Measurements from ENCODE around the gene PPM1H. TPM values are rescaled to one million over a fixed set of nuclear protein-coding genes. Genes with fewer than 3 reads are reported as not detected.

The PPM1H gene
- total RNA-seq, 1 donor: 1.3 TPM

- H3K27me3 ChIP-seq (ENCODE audit: insufficient read depth, low read length): no peaks in the 10 kb centered on the region
These were observed 217.3 kb downstream of the PPM1H start for GRCh38 chr12:62717643-62718042.

GRCh38 chr12:62716866-62717525 is 218.0 kb downstream of the PPM1H start:
- no peaks in the 10 kb centered on the region for H3K27me3 ChIP-seq (ENCODE audit: insufficient read depth, low read length)
- H3K4me1 ChIP-seq (ENCODE audit: insufficient read depth, low read length): no peaks in the 10 kb centered on the region
- no peaks in the 10 kb centered on the region for H3K9me3 ChIP-seq (ENCODE audit: low read depth, low read length)
- no peak overlapping the region for H3K4me3 ChIP-seq (ENCODE audit: low read length)

More at GRCh38 chr12:62717643-62718042, 217.3 kb downstream of the PPM1H start:
- no peak overlapping the region for H3K4me3 ChIP-seq (ENCODE audit: low read length)
- H3K9me3 ChIP-seq (ENCODE audit: low read depth, low read length): no peaks in the 10 kb centered on the region
- no peaks in the 10 kb centered on the region for H3K4me1 ChIP-seq (ENCODE audit: insufficient read depth, low read length)

- Histone ChIP-seq H3K27me3 (ENCODE audit: insufficient read depth, low read length) (no peaks in the 10 kb centered on the region), H3K4me3 (ENCODE audit: low read length) (no peak overlapping the region), H3K9me3 (ENCODE audit: low read depth, low read length) (no peaks in the 10 kb centered on the region), H3K4me1 (ENCODE audit: insufficient read depth, low read length) (no peaks in the 10 kb centered on the region)
These were observed 218.9 kb downstream of the PPM1H start for GRCh38 chr12:62716037-62716436.

- H3K4me1 ChIP-seq (ENCODE audit: insufficient read depth, low read length): no peaks in the 10 kb centered on the region
- no peaks in the 10 kb centered on the region for H3K9me3 ChIP-seq (ENCODE audit: low read depth, low read length)
- no peak overlapping the region for H3K4me3 ChIP-seq (ENCODE audit: low read length)
- H3K27me3 ChIP-seq (ENCODE audit: insufficient read depth, low read length): no peaks in the 10 kb centered on the region
These were observed 219.9 kb downstream of the PPM1H start for GRCh38 chr12:62714774-62715721.

- Histone ChIP-seq H3K27me3 (ENCODE audit: insufficient read depth, low read length) (no peaks in the 10 kb centered on the region), H3K4me3 (ENCODE audit: low read length) (no peak overlapping the region), H3K9me3 (ENCODE audit: low read depth, low read length) (no peaks in the 10 kb centered on the region), H3K4me1 (ENCODE audit: insufficient read depth, low read length) (peaks cover 2% of the 10 kb centered on the region)
These were observed 220.7 kb downstream of the PPM1H start for GRCh38 chr12:62714181-62714773.

GRCh38 chr12:62713723-62714122 is 221.2 kb downstream of the PPM1H start:
- H3K9me3 ChIP-seq (ENCODE audit: low read depth, low read length): no peaks in the 10 kb centered on the region
- no peak overlapping the region for H3K4me3 ChIP-seq (ENCODE audit: low read length)
- H3K27me3 ChIP-seq (ENCODE audit: insufficient read depth, low read length): no peaks in the 10 kb centered on the region
- peaks cover 4% of the 10 kb centered on the region for H3K4me1 ChIP-seq (ENCODE audit: insufficient read depth, low read length)

GRCh38 chr12:62712681-62713573 is 222.0 kb downstream of the PPM1H start:
- peaks cover 4% of the 10 kb centered on the region for H3K4me1 ChIP-seq (ENCODE audit: insufficient read depth, low read length)
- H3K4me3 ChIP-seq (ENCODE audit: low read length): no peak overlapping the region
- H3K27me3 ChIP-seq (ENCODE audit: insufficient read depth, low read length): no peaks in the 10 kb centered on the region
- no peaks in the 10 kb centered on the region for H3K9me3 ChIP-seq (ENCODE audit: low read depth, low read length)

- Histone ChIP-seq H3K9me3 (ENCODE audit: low read depth, low read length) (no peaks in the 10 kb centered on the region), H3K4me1 (ENCODE audit: insufficient read depth, low read length) (peaks cover 4% of the 10 kb centered on the region), H3K4me3 (ENCODE audit: low read length) (no peak overlapping the region), H3K27me3 (ENCODE audit: insufficient read depth, low read length) (no peaks in the 10 kb centered on the region)
These were observed 223.2 kb downstream of the PPM1H start for GRCh38 chr12:62711631-62712241.

GRCh38 chr12:62709311-62709710 is 225.6 kb downstream of the PPM1H start:
- Histone ChIP-seq H3K27me3 (ENCODE audit: insufficient read depth, low read length) (no peaks in the 10 kb centered on the region), H3K4me3 (ENCODE audit: low read length) (no peak overlapping the region), H3K4me1 (ENCODE audit: insufficient read depth, low read length) (peaks cover 7% of the 10 kb centered on the region), H3K9me3 (ENCODE audit: low read depth, low read length) (no peaks in the 10 kb centered on the region)

- Histone ChIP-seq H3K27me3 (ENCODE audit: insufficient read depth, low read length) (no peaks in the 10 kb centered on the region), H3K9me3 (ENCODE audit: low read depth, low read length) (no peaks in the 10 kb centered on the region), H3K4me3 (ENCODE audit: low read length) (no peak overlapping the region), H3K4me1 (ENCODE audit: insufficient read depth, low read length) (peaks cover 16% of the 10 kb centered on the region)
These were observed 227.0 kb downstream of the PPM1H start for GRCh38 chr12:62707939-62708338.

GRCh38 chr12:62705846-62706245 is 229.1 kb downstream of the PPM1H start:
- H3K4me3 ChIP-seq (ENCODE audit: low read length): no peak overlapping the region

GRCh38 chr12:62703011-62703380 is 232.0 kb downstream of the PPM1H start:
- H3K4me3 ChIP-seq (ENCODE audit: low read length): no peak overlapping the region

More at GRCh38 chr12:62705846-62706245, 229.1 kb downstream of the PPM1H start:
- no peaks in the 10 kb centered on the region for H3K9me3 ChIP-seq (ENCODE audit: low read depth, low read length)
- H3K27me3 ChIP-seq (ENCODE audit: insufficient read depth, low read length): no peaks in the 10 kb centered on the region
- H3K4me1 ChIP-seq (ENCODE audit: insufficient read depth, low read length): peaks cover 25% of the 10 kb centered on the region

GRCh38 chr12:62701492-62701891 is 233.5 kb downstream of the PPM1H start:
- H3K27me3 ChIP-seq (ENCODE audit: insufficient read depth, low read length): no peaks in the 10 kb centered on the region
- no peak overlapping the region for H3K4me3 ChIP-seq (ENCODE audit: low read length)
- no peaks in the 10 kb centered on the region for H3K9me3 ChIP-seq (ENCODE audit: low read depth, low read length)
- peaks cover 25% of the 10 kb centered on the region for H3K4me1 ChIP-seq (ENCODE audit: insufficient read depth, low read length)

More at GRCh38 chr12:62703011-62703380, 232.0 kb downstream of the PPM1H start:
- H3K9me3 ChIP-seq (ENCODE audit: low read depth, low read length): no peaks in the 10 kb centered on the region
- no peaks in the 10 kb centered on the region for H3K27me3 ChIP-seq (ENCODE audit: insufficient read depth, low read length)
- peaks cover 24% of the 10 kb centered on the region for H3K4me1 ChIP-seq (ENCODE audit: insufficient read depth, low read length)

Data from mononuclear cell (primary cell).